Upper lobe of left lung (tissue), 6 donors: Measurements from ENCODE around the gene MXD3. TPM values are rescaled to one million over a fixed set of nuclear protein-coding genes. Genes with fewer than 3 reads are reported as not detected.

Source experiments
- ATAC-seq, 2 donors: fragments of 200-7000 bp; cut with Tn5 transposase; one replicate each; pipeline ENCODE4 v1.9.1; 2022; ENCODE audit warnings: mild to moderate bottlenecking in 2 of 2, moderate library complexity in 2 of 2; ENCODE audit not compliant: low FRiP score in 2 of 2
- DNase-seq, 2 donors: peaks; one replicate each; pipeline ENCODE4 v3.0.0-alpha.2; 2019 to 2020
- H3K27ac ChIP-seq, 4 donors: fragments of 200-600 bp; sonication (generic); one replicate each; pipeline ENCODE4 v1.5.1; 2016 to 2019
- H3K27me3 ChIP-seq, 4 donors: fragments of 200-600 bp; sonication (generic); one replicate each; pipeline ENCODE4 v1.5.1; 2017 to 2019
- H3K36me3 ChIP-seq, 4 donors: fragments of 200-600 bp; sonication (generic); one replicate each; pipeline ENCODE4 v1.5.1; 2016 to 2019
- H3K4me1 ChIP-seq, 4 donors: fragments of 200-600 bp; sonication (generic); one replicate each; pipeline ENCODE4 v1.5.1; 2018 to 2019
- H3K4me3 ChIP-seq, 4 donors: fragments of 200-600 bp; sonication (generic); one replicate each; pipeline ENCODE4 v1.5.1; 2017 to 2019; ENCODE audit warnings: mild to moderate bottlenecking in 2 of 4, moderate library complexity in 1 of 4
- H3K9me3 ChIP-seq, 4 donors: fragments of 200-600 bp; sonication (generic); one replicate each; pipeline ENCODE4 v1.5.1; 2018 to 2019
- EP300 ChIP-seq, 4 donors: sonication (generic); formaldehyde crosslinking; IDR thresholded peaks; one replicate each; pipeline ENCODE4 v1.5.1; 2017; ENCODE audit warnings: antibody characterized with exemption in 4 of 4, control low read depth in 2 of 4
- POLR2A ChIP-seq, 4 donors: fragments of 450-650 bp; IDR thresholded peaks; one replicate each; pipeline ENCODE4 v1.5.1; 2016 to 2017; ENCODE audit warnings: antibody characterized with exemption in 4 of 4, mild to moderate bottlenecking in 2 of 4
- POLR2AphosphoS5 ChIP-seq, 2 donors: sonication (generic); formaldehyde crosslinking; IDR thresholded peaks; one replicate each; pipeline ENCODE4 v1.5.1; 2017; ENCODE audit warnings: antibody characterized with exemption in 2 of 2
- WGBS, 2 donors: methylation state at CpG; one replicate each; pipeline ENCODE4 v1.1.5; 2017 to 2018; 5-methylcytosine and 5-hydroxymethylcytosine counted together
- total RNA-seq, 6 donors: library from RNA; depleted of rRNA in 4 of 6; stranded (reverse); fragments of >200 nt in 4 of 6; gene quantifications; one replicate each; pipeline versions ENCODE4 v1.1.0 to v1.2.1, GENCODE V29; 2016 to 2021
- TF ChIP-seq, protein P1 (sequence below), 6 experiments: fragments of 450-650 bp in 4 of 6; fragments of 200-600 bp in 2 of 6; sonication (generic) in 2 of 6; IDR thresholded peaks; one replicate each; pipeline ENCODE4 v1.5.1; 2016 to 2019; ENCODE audit warnings: antibody characterized with exemption in 6 of 6
- donor health status: DM: no; HTN: no; CAD: no; lungs with moderate emphysema.
- donor health status: DM: no; HTN: yes; CAD: no; lungs with severe emphysema.

Gene MXD3
- total RNA-seq, 6 donors from 2014 or later, result 8.8 to 29.5 (median 13.6) TPM

- no peaks in the 10 kb centered on the region for H3K27me3 ChIP-seq
- peaks cover 45 to 94% (median 83%) of the 10 kb centered on the region in 4 donors for H3K36me3 ChIP-seq
- H3K9me3 ChIP-seq, result no peaks in the 10 kb centered on the region
Measured at GRCh38 chr5:177334781-177335700, 23.3 kb upstream of the MXD3 start.

DNA sequence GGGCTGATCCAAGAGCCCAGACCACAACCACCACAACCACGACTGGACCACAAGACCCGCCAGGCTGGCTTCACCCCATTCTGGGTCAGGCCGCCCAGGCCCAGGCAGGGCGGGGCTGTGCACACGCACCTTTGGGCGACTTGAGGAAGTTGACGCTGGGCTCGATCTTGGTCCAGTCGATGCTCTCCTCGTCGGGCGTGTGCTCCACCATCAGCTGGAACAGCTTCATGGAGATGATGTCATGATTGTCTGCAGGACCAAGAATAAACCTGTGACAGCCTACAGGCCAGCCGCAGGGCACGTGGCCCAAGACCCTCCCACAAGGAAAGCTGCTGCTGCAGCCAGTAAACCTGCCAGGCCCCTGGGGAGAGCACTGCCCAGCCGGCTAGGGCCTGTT is 22.5 kb upstream of the MXD3 start:
- H3K27ac ChIP-seq, result no peak overlapping the region
- 80 to 87% methylated on average over 2 to 13 of the region's 15 CpGs for WGBS, 2 donors
- no peak overlapping the region for H3K4me3 ChIP-seq
- no peaks in the 10 kb centered on the region for H3K27me3 ChIP-seq
- ATAC-seq (no peak), DNase-seq (no peak)
- no peaks in the 10 kb centered on the region for H3K9me3 ChIP-seq
- H3K36me3 ChIP-seq, result peaks cover 45 to 99% (median 86%) of the 10 kb centered on the region in 4 donors
- H3K4me1 ChIP-seq, result peaks cover 0 to 5% (median under 1%) of the 10 kb centered on the region in 4 donors
- TF ChIP-seq POLR2AphosphoS5 (IDR thresholded peaks at IDR 0.05) (no peak), EP300 (IDR thresholded peaks at IDR 0.05) (no peak), POLR2A (IDR thresholded peaks at IDR 0.05) (no peak)
- TF ChIP-seq, protein P1, sequence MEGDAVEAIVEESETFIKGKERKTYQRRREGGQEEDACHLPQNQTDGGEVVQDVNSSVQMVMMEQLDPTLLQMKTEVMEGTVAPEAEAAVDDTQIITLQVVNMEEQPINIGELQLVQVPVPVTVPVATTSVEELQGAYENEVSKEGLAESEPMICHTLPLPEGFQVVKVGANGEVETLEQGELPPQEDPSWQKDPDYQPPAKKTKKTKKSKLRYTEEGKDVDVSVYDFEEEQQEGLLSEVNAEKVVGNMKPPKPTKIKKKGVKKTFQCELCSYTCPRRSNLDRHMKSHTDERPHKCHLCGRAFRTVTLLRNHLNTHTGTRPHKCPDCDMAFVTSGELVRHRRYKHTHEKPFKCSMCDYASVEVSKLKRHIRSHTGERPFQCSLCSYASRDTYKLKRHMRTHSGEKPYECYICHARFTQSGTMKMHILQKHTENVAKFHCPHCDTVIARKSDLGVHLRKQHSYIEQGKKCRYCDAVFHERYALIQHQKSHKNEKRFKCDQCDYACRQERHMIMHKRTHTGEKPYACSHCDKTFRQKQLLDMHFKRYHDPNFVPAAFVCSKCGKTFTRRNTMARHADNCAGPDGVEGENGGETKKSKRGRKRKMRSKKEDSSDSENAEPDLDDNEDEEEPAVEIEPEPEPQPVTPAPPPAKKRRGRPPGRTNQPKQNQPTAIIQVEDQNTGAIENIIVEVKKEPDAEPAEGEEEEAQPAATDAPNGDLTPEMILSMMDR (IDR thresholded peaks at IDR 0.05), result no peak

More at GRCh38 chr5:177334781-177335700, 23.3 kb upstream of the MXD3 start:
- DNase-seq, result no peak
- Histone ChIP-seq H3K4me1 (peaks cover 0 to 12% (median 6%) of the 10 kb centered on the region in 4 donors), H3K4me3 (no peak overlapping the region), H3K27ac (no peak overlapping the region)
- ATAC-seq, result no peak
- 89 to 93% methylated on average over 13 to 21 of the region's 21 CpGs for WGBS, 2 donors
- TF ChIP-seq, protein P1 (IDR thresholded peaks at IDR 0.05), result no peak

- no peak for ATAC-seq
Measured at GRCh38 chr5:177333420-177334154, 21.9 kb upstream of the MXD3 start.

DNA sequence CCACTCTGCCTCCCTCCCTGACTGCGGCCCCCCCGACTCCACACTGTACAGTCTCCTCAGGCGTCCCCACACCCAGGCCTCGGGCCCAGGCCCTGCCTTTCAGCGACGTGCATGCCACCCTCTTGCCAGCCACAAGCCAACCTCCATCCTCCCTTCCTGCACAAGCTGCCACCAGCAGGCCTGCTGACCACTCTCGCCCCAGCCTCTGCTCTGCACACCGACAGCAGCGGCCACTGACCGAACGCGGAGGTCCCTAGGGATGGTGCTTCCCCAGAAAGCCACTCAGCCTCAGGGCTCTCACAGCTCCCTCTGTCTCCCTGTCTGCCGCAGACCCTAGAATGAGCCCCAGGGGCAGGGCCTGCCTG is 21.2 kb upstream of the MXD3 start:
- Histone ChIP-seq H3K27ac (no peak overlapping the region), H3K9me3 (no peaks in the 10 kb centered on the region), H3K4me1 (no peaks in the 10 kb centered on the region), H3K4me3 (no peak overlapping the region), H3K27me3 (no peaks in the 10 kb centered on the region), H3K36me3 (peaks cover 41 to 91% (median 77%) of the 10 kb centered on the region in 4 donors)
- DNase-seq, result no peak
- TF ChIP-seq EP300 (IDR thresholded peaks at IDR 0.05), result no peak
- TF ChIP-seq POLR2AphosphoS5 (IDR thresholded peaks at IDR 0.05), result no peak
- no peak for TF ChIP-seq POLR2A (IDR thresholded peaks at IDR 0.05)
- TF ChIP-seq, protein P1 (IDR thresholded peaks at IDR 0.05), result no peak
- no peak for ATAC-seq
- 80 to 96% methylated on average over 8 to 13 of the region's 13 CpGs for WGBS, 2 donors

More at GRCh38 chr5:177333420-177334154, 21.9 kb upstream of the MXD3 start:
- H3K4me1 ChIP-seq, result no peaks in the 10 kb centered on the region
- TF ChIP-seq, protein P1 (IDR thresholded peaks at IDR 0.05), result no peak
- TF ChIP-seq POLR2AphosphoS5 (IDR thresholded peaks at IDR 0.05), result no peak
- TF ChIP-seq POLR2A (IDR thresholded peaks at IDR 0.05), result no peak
- TF ChIP-seq EP300 (IDR thresholded peaks at IDR 0.05), result no peak
- no peak overlapping the region for H3K27ac ChIP-seq
- peaks cover 45 to 95% (median 83%) of the 10 kb centered on the region in 4 donors for H3K36me3 ChIP-seq
- H3K27me3 ChIP-seq, result no peaks in the 10 kb centered on the region
- H3K9me3 ChIP-seq, result no peaks in the 10 kb centered on the region
- WGBS, 2 donors, result 91 to 93% methylated on average over 14 to 16 of the region's 16 CpGs
- DNase-seq, result no peak
- no peak overlapping the region for H3K4me3 ChIP-seq
